ENCODE results near the gene ERGIC1. TPM values are rescaled to one million over a fixed set of nuclear protein-coding genes. Genes with fewer than 3 reads are reported as not detected.

Gene ERGIC1
- total and polyA plus RNA-seq, 8 donors, result 116 to 229 (median 125) TPM

- TF ChIP-seq, protein P1, sequence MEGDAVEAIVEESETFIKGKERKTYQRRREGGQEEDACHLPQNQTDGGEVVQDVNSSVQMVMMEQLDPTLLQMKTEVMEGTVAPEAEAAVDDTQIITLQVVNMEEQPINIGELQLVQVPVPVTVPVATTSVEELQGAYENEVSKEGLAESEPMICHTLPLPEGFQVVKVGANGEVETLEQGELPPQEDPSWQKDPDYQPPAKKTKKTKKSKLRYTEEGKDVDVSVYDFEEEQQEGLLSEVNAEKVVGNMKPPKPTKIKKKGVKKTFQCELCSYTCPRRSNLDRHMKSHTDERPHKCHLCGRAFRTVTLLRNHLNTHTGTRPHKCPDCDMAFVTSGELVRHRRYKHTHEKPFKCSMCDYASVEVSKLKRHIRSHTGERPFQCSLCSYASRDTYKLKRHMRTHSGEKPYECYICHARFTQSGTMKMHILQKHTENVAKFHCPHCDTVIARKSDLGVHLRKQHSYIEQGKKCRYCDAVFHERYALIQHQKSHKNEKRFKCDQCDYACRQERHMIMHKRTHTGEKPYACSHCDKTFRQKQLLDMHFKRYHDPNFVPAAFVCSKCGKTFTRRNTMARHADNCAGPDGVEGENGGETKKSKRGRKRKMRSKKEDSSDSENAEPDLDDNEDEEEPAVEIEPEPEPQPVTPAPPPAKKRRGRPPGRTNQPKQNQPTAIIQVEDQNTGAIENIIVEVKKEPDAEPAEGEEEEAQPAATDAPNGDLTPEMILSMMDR (IDR thresholded peaks at IDR 0.05), result no peak
- intact Hi-C loops (cut with DNase I), result no loop called here
- no peak overlapping the region for H3K27ac ChIP-seq
- no peaks in the 10 kb centered on the region for H3K36me3 ChIP-seq
- ATAC-seq (no peak), DNase-seq (no peak)
- no peaks in the 10 kb centered on the region for H3K27me3 ChIP-seq
- H3K4me1 ChIP-seq, result peaks cover 0 to 31% of the 10 kb centered on the region in 2 donors
- H3K9me3 ChIP-seq, result peaks cover 0 to 18% of the 10 kb centered on the region in 2 donors
- no peak overlapping the region for H3K4me3 ChIP-seq
Measured at GRCh38 chr5:172828911-172829431, 5.1 kb upstream of the ERGIC1 start.

GRCh38 chr5:172830275-172830799 is 3.7 kb upstream of the ERGIC1 start:
- TF ChIP-seq, protein P1 (IDR thresholded peaks at IDR 0.05), result no peak
- H3K4me3 ChIP-seq, result no peak overlapping the region
- intact Hi-C loops (cut with DNase I), result no loop called here

DNA sequence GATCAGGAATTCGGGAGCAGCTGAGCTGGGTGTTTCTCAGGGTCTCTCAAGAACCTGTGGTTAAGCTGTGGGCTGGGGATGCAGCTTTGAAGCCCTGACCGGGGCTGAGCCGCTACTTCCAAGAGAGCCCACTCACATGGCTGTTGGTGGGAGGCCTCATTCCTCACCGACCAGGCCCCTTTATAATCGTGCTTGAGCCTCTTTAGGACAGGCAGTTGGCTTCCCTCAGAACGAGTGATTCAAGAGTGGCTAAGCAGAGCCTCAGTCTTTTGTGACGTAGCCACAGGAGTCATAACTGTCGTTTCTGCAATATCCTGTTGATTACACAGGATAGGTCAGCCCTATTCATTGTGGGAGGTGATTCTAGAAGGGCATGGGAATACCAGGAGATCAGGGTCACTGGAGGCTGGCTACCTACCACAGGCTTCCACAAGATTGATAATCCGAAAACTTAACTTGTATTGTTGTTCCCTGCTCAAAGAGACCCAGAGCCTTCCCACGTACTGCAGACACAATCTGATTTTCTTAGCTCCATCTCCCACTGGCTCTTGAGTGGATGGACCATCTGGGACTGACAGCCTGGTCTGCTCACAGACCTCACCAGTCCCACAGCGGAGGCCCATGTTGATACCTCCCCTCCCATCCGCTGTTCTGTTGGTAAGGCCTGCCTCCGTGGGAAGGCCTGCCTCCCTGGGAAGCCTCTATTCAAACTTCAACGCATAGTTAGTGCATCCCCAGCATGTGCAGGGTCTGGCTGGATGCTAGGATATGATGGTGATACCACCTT is 3.0 kb upstream of the ERGIC1 start:
- TF ChIP-seq, protein P1 (IDR thresholded peaks at IDR 0.05), result no peak
- Histone ChIP-seq H3K4me1 (peaks cover 9 to 44% of the 10 kb centered on the region in 2 donors), H3K4me3 (no peak overlapping the region), H3K27me3 (no peaks in the 10 kb centered on the region), H3K27ac (peak overlapping the region in 1 of 2 donors; percentile 70), H3K9me3 (peaks cover 0 to 6% of the 10 kb centered on the region in 2 donors), H3K36me3 (no peaks in the 10 kb centered on the region)
- intact Hi-C loops (cut with DNase I), result no loop called here
- DNase-seq (no peak), ATAC-seq (no peak)

More at GRCh38 chr5:172830275-172830799, 3.7 kb upstream of the ERGIC1 start:
- ATAC-seq (no peak), DNase-seq (no peak)
- peaks cover 2 to 36% of the 10 kb centered on the region in 2 donors for H3K4me1 ChIP-seq
- H3K27me3 ChIP-seq, result no peaks in the 10 kb centered on the region
- H3K36me3 ChIP-seq, result no peaks in the 10 kb centered on the region
- H3K9me3 ChIP-seq, result peaks cover 0 to 14% of the 10 kb centered on the region in 2 donors
- peak overlapping the region in 1 of 2 donors; percentile 70 for H3K27ac ChIP-seq

GRCh38 chr5:172832383-172833315 is 1.4 kb upstream of the ERGIC1 start:
- H3K27me3 ChIP-seq, result no peaks in the 10 kb centered on the region
- intact Hi-C loops (cut with DNase I), result no loop called here
- TF ChIP-seq, protein P1 (IDR thresholded peaks at IDR 0.05), result no peak
- H3K4me3 ChIP-seq, result no peak overlapping the region
- no peaks in the 10 kb centered on the region for H3K9me3 ChIP-seq
- DNase-seq (no peak), ATAC-seq (no peak)
- H3K27ac ChIP-seq, result peak overlapping the region in 1 of 2 donors; percentile 86
- H3K36me3 ChIP-seq, result peaks cover 0 to 5% of the 10 kb centered on the region in 2 donors
- H3K4me1 ChIP-seq, result peaks cover 20 to 59% of the 10 kb centered on the region in 2 donors

Data from left lung (tissue), 10 donors.